HG03103 (cell line): ENCODE measurements around the gene PEX12.
A peak's percentile ranks its signal among the peaks of the same experiment; 100 is the strongest.
"Not testable (repeated sequence)": the region's sequence is repeated elsewhere in the genome, so short reads cannot be mapped to it uniquely, and the experiment has no call there.

Experiments used
- ATAC-seq: cut with Tn5 transposase; IDR thresholded peaks from one replicate; pipeline ENCODE4 v1.9.1; 2021; ENCODE audit warnings: low read depth; ENCODE audit not compliant: unreplicated experiment

Gene PEX12

DNA sequence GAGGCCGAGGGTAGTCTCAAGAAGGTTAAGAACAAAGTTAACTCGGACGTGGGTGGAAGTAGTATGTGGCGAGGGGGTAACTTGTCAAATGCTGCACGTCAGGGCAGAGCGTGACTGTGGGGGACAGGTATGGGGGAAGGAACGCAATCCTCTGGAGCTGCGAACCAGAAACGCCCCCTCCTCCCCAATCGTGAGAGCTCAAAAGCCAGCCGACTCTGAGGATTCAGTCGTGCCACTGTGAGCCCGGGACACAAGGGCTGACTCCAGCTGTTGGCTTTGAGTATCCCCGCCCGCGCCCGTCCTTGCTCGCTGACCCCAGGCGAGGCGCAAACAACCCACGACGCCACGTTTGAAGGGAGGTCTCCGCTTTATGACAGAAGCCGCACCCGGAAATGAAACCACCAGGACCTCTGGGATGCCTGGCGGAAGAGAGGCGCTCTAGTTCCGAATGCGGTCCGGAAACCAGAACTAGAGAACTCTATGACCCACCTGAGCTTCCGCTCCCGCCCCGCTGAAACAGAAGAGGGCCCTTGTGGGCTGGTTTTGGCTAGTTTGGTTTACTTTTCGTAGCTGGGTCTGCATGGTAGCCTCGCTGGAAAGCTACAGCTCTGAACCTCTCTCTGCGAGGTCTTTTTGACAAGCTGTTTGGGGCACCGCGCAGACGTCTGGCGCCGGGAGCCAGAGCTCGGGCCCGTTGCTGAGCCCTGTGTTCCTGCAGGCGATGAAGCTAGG lies at the start of gene PEX12:
Gene PEX12, minus strand, starts transcription at position 375 of the 732 bp plus-strand sequence. CDS start 550 bp downstream, outside the sequence.
- peak; percentile 89 for ATAC-seq

DNA sequence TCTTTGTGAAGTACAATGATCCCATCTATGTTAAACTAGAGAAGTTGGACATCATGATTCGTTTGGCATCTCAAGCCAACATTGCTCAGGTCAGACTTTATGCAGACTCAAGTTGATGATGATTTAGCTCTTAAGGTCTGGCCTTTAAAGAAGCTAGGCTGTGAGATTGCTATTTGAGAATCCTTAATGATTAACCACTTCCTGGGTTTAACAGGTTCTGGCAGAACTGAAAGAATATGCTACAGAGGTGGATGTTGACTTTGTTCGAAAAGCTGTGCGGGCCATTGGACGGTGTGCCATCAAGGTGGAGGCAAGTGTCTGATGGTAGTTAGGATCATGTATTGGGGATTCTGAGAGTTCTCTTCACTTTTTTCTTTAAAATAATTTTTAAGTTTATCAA lies 49.0 kb upstream of the PEX12 start:
- ATAC-seq, result no peak

DNA sequence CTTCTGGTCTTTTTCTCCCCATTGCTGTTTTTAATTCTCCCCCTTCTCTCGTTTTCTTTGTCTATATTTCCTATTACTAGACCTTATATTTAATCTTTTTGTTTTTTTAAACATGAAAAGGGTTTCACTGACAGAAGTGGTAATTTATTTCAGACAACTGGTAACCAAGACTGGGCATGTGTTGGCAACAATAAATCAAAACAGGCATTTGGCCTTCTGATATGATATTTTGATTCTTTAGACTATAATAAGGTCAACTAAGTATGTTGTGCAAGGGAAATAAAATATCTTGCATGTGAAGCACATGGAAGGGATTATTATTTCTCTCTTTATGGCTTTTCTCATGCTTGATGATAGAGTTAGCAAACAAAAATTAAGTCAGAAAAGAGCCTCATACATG lies 43.4 kb upstream of the PEX12 start:
- no peak for ATAC-seq

DNA sequence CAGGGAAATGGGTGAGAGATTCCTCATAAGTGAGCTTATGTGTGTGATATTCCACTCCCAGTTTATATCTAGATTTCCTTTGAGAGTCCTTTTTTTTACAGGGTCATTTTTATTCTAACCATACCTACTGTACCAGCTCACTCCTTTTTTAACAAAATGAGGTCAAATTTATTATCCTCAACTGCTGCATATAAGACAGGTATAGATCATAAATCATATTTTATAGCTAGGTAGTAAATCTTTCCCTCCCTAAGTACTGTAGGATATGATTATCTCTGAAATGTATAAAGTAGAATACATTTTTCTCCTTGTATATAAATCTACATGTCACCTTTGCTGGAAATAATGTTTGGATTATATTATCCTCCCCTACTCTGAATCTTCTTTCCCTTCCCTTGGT lies 40.3 kb upstream of the PEX12 start:
- ATAC-seq, result no peak

DNA sequence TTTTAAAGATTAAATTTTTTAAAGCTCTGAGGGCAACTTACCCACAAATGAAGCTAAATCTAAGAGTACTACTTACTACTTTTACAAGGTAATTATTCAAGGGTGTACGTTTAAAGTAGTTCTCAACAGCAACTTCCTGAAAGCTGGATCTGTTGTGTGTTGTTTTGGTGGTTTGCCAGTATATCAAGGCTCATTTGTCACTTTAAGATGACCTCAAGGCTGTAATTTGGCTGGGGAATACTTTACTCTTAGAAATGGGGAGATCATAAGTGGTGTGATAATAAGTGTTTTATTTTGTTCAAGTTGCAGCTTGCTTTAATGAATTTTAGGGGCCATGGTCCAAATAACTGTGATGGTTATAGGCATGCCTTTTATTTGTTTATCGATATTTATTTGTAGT lies 39.1 kb upstream of the PEX12 start:
- ATAC-seq, result no peak

DNA sequence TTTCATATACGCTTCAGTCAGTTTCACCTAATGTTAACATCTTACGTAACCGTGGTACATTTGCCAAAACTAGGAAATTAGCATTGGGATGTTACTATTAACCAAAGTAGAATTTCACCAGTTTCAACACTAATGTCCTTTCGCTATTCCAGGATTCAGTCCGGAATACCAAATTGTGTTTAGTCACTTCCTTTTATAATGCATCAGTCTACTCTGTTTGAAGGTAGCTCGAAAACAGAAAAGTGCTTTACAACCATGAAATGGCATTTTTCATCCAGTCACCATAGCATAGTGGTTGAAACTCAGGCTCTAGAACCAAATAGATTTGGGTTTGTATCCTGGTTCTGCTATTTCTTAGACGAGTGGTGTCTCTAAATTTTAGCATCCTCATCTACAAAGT lies 38.2 kb upstream of the PEX12 start:
- ATAC-seq, result no peak

DNA sequence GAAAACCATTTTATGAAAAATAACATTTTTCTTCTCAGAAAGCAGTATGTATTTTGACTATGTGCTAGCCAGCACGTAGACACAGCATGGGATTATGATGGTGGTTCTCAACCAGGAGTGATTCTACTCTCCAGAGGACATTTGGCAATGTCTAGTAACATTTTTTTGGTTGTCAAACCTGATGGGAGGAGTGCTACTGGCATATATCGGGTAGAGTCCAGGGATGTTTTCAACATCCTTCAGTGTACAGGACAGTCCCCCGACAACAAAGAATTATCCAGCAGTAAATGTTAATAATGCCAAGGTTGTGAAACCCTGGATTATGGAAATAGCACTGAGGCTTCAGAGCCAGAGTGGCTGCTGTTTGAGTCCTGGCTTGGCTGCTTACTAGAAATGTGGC lies 36.4 kb upstream of the PEX12 start:
- ATAC-seq, result no peak

DNA sequence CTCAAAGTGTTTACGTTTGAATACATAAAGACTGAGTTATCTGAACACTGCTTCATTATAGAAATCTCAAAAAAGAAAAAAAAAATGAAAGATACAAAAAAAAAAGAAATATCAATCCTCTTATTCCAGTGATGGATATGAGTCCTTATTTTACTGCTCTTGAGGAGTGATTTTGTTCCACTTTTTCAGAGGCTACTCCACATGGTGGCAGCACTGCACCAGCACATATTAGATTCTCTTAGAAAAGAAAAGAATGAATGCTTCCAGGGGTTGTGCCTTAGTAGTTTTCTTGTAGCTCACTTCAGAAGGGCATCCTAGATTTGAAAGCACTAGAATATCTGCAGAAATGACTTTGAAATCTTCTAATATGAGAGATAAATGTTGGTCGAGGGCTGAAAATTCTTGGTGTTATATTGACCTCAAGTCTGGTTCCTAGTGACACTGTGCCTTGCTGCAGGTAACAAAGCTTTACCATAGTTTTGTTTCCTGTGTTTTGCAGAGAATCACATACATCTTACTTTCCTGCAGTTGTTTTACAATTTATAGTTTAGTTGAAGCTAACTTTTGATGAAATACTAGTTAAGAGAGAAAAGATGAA lies 34.7 kb upstream of the PEX12 start:
- ATAC-seq, result no peak

DNA sequence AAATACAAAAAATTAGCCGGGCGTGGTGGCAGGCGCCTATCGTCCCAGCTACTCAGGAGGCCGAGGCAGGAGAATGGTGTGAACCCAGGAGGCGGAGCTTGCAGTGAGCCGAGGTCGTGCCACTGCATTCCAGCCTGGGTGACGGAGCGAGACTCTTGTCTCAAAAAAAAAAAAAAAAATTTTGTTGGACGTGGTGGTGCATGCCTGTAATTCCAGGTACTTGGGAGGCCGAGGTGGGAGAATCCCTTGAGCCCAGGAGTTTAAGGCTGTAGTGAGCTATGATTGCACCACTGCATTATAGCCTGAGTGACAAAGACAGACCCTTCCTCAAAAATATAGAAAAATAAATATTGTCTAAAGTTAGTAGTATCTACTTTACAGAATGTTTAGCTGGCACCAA lies 32.4 kb upstream of the PEX12 start:
- ATAC-seq, result not testable (repeated sequence)

DNA sequence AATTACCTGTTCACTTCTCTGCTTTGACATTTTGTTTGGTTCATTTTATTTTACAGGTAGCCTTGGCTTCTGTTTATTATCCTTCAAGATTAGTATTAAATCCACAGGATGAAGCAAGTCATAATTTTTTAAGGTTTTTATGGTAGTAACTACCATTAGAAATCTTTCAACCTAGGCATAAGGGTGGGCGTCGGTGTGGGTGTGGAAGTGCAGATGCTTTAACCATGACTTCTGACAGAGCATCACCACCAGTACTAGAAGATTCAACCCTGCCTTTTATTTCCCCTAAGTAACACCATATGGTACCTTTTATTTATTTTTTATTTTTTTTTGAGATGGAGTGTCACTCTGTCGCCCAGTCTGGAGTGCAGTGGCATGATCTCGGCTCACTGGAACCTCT lies 31.5 kb upstream of the PEX12 start:
- no peak for ATAC-seq

DNA sequence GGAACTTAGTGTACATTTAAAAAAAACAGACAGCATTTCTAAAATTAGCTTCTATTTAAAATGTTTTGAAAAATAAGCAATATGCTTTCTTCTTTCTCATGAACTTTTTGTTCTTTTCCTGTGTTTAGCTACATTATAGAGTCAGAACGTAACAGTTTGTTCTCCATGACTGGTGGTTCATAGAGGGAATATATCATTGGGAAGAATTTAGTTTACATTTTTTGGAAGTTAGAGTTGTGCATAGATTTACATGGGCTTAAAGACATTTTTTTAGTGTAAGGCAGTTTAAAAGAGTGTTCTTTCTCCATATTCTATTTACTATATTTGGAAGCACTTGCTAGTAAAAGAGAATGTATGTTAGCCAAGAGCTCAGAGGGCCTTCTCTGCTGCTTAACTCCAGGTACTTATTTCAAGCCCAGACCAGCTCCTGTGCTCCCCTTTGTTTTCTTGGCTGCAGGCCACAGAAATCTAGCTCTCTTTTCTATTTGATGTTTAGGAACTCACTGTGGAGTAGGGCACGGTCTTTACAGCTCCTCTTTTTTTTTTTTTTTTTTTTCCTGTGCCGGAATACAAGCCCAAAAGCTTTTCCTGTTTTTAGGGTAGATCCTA lies 29.0 kb upstream of the PEX12 start:
- no peak for ATAC-seq

DNA sequence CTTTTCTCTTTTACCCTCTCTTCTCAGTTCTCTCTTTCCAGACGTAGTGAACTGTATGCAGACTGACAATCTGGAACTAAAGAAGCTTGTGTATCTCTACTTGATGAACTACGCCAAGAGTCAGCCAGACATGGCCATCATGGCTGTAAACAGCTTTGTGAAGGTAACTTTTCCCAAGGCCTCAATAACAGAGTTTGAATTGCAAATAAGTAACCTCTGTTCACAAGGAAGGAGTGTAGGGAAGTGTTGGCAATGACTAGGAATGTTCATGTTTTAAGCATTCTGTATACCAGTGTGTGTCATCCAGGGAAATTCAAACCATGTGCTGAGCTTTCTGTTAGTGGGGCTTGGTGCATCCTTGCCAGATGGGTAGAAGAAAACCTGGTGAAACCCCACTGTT lies 27.3 kb upstream of the PEX12 start:
- no peak for ATAC-seq

DNA sequence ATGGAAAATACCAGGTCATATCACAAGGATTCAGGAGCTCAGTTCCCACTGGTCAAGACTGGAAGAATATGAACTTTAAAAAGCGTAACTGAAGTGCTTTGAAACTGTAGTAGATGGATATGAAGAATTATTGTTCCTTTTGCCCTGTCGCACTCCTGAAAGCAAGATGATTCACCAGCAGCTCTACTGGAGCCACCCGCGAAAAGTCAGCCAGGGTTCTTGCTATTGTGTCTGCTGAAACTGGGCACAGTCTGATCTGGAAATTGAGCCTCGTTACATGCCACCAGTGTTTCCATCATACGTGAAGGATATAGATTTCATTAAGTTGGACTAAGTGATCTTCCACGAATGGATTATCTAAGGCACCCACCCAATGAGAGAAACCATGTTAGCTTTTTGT lies 25.3 kb upstream of the PEX12 start:
- no peak for ATAC-seq

DNA sequence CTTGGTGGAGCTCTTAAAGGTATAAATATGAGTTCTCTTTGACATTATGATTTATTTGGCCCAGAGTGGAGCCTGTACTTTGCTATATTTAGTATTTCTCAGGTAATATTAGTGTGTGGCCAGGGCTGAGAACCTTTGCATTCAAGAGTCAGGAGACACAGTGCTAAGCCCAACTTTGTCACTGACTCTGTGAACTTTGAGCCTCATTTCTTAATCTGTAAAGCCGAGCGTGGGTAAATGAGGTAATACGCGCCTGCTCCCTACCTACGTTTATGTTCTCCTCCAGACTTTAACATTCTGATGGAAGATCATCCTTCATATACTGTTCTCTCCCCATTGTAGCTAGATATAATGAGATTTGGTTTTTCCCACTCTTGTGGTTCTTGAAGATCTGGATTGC lies 19.2 kb upstream of the PEX12 start:
- ATAC-seq, result no peak

DNA sequence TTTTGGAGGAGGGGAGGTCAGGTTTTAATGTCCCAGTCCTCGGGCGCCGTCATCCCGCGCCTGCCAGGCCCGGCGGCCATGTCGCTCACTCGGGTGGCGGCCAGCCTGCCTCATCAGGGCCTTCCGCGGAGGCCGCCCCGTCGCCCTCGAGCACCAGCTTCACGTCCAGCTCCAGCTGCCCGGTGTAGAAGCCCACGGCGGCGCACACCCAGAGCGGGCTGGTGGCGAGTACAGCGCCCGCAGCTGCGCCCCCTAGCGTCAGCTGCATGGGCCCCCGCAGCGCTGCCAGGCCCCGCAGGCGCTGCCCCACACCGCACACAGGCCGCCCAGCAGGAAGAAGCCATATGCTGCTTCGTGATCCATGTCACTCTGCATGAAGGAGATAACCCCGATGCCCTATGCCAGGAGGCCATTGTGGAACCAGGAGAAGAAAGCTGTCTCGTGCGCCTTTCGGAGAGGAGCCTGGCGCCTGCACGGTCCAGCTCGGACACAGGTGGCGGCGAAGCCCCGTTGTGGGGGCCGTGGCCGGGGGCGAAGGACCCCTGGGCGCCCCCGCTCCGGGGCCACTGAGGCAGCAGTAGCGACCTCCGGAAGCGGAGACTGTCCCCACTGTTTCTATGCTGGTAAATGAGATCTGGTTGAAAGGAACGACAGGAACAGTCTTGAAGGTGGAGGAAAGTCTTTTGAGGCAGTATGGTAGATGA lies 18.3 kb upstream of the PEX12 start:
- ATAC-seq, result no peak

DNA sequence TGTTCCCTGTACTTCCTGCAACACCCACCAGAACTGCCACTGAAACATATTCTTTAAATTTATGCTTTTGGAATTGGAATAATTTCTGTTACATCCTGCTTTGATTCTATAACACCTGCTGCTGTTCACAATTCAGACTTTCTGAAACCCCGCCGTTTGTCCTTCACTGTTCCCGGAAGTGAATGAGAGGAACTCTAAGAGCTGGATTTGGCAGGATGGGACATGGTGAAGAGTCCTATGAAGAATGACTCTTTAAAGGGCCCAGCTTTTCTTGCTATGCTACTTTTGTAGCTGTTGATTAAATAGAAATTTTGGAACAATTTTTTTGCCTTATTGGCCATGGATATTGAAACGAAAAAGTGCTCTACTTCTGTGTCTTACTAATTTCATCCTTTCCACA lies 17.7 kb upstream of the PEX12 start:
- ATAC-seq, result no peak

DNA sequence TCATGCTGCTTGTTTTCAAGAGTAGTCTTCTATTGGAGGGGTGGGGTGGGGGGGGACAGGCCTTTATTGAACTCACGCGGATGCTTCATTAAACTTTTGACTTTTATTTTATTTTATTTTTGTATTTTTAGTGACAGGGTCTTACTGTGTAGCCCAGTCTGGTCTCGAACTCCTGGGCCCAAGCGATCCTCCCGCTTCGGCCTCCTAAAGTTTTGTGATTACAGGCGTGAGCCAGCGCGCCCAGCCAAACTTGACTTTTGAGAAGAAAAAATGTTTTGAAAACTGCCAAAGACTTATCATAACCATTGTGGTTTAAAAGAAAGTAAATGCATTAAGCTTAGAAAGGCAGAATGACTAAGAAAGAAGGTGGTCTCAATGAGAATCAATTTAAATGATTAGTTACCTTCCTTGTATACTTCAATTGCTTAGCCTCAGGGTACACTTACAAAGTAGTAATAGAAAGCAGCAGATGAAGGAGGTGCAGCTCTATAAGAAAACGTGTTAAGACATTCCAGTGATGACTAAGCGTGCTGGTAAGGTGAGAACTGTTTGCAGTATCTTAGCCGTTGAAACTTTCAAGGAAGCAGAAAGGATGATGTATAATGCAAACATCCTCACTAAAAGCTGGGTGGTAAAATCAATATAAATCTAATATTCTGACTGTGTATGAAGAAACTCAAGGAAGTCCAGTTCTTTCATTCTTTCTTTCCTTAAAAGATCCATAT lies 10.0 kb upstream of the PEX12 start:
- no peak for ATAC-seq

DNA sequence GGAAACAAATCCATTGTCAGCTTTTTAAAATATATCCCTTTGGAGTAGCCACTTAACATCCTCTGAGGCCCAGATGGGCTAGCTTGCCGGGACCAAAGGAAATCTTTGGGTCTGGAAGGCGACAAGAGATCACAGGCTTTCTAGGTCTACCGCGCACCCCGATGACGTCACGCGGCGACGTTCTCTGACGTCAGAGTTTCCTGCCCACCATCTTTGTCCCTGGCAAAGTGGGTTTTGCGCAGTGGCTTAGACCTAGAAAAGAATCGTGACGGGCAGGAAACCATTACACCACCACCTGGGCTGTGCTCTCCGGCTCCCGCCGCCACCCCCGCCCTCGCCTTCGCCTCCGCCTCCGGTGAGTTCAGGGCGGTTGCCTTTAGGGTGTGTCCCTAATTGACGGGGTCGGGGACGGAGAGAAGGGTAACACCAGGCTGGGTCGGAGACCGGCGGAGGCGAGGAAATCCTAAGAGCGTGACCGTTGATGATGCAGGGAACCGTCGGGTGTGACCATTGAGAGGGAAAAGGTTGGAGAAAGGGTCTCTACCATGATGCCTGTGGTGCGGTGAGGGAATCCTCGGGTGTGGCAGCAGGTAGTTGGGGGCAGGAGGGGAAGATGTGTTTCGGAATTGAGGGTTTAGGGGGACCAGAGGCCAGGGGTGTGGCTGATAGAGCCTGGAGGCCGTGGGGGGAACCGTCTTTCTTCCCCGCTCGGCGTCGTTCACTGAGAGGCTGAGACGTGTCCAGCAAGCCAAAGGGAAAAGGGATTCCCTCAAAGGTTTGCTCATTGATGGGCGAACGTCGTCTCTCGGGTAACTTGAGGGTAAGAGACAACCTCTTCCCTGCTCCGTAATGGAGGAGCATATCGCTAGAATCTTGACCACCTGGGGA lies 8.9 kb upstream of the PEX12 start, which contains the start of gene AP2B1:
Gene AP2B1, plus strand, starts transcription at position 249 of the 888 bp plus-strand sequence. CDS start 6,709 bp downstream, outside the sequence.
- peak; percentile 78 for ATAC-seq

DNA sequence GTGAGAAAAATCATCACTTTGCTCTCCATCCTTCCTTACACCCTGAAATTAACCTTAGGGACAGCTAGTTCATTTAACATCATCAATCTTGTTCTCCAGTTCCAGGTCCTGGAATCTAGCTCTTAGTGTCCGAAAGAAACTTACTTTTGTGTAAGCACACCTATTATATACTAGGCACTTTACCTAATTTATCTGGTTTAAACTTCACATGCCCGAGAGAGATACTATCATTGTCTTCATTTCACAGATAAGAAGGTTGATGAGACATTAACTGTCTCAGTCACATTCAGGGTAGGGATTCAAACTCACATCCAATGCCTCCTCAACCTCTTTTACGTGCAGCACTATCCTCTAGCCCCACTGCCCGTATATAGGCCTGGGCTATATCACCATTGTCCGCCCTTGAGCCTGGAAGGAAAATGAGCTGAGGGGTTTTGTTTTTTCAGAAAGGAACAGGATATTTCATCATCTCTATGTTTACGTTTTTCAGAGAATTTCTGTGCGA lies 8.2 kb upstream of the PEX12 start:
- no peak for ATAC-seq

DNA sequence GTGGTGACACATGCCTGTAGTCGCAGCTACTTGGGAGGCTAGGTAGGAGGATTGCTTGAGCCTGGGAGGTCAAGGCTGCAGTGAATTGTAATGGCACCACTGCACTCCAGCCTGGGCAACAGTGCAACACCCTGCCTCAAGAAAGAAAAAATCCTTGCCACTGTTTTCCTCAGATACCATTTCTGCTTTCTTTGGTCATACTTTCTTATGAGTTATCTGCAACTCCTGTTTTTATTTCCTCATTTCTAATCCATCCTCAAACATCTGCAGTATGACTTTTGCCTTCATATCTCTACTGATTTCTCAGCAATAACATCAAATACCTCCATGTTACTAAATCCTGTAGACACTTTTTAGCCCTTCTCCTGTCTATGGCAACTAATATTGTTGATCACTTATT lies 5.7 kb upstream of the PEX12 start:
- ATAC-seq, result no peak
